HepG2 (cell line): Measurements from ENCODE around the gene AHCTF1. TPM values are rescaled to one million over a fixed set of nuclear protein-coding genes. Genes with fewer than 3 reads are reported as not detected.

Experiments
- ATAC-seq: fragments of 200-7000 bp; cut with Tn5 transposase; 3 replicates; pipeline ENCODE4 v1.9.1; 2020; ENCODE audit warnings: mild to moderate bottlenecking, moderate library complexity
- BruUV-seq: library from RNA; stranded (reverse); fragments of 400-500 nt; replicated peaks from 2 replicates; lab custom pipeline; 2021; lab: Mats Ljungman, UMichigan
- CTCF ChIA-PET: fragments of 300-600 bp; formaldehyde crosslinking; extraction: SDS; loops from one replicate; lab custom pipeline; 2021; ENCODE audit warnings: low total read pairs, inconsistent platforms, low intra/inter-chr PET ratio; lab: Yijun Ruan, JAX
- POLR2A ChIA-PET: fragments of 350-600 bp; sonication (Branson Sonifier 250); formaldehyde crosslinking; loops from one replicate; lab custom pipeline; 2020; ENCODE audit warnings: antibody characterized with exemption, inconsistent platforms; lab: Yijun Ruan, JAX
- DNase-seq: peaks from one replicate; pipeline ENCODE4 v3.0.0-alpha.2; 2015; ENCODE audit warnings: low spot score
- FAIRE-seq: peaks from 3 replicates; lab custom pipeline; 2011; peaks lifted over from hg19 to GRCh38; lab: Jason Lieb, UNC
- H2AFZ ChIP-seq: one replicate; pipeline ENCODE4 v1.6.1; 2011; ENCODE audit warnings: low read length, inconsistent platforms
- H3K27ac ChIP-seq: fragments of 300-600 bp; 3 replicates; pipeline ENCODE4 v1.8.0; 2011; ENCODE audit warnings: mixed run types, mild to moderate bottlenecking, mixed read lengths, low read length, inconsistent platforms; ENCODE audit not compliant: insufficient read depth; ENCODE audit errors: extremely low read length
- H3K27me3 ChIP-seq, 2 experiments: fragments of 200-600 bp in 1 of 2; 2 replicates in 1 of 2; 3 replicates in 1 of 2; pipeline versions ENCODE4 v1.6.0 to v1.8.0; 2011; ENCODE audit warnings: low read length in 2 of 2, mild to moderate bottlenecking in 2 of 2, moderate library complexity in 2 of 2, inconsistent platforms in 1 of 2; ENCODE audit not compliant: insufficient read depth in 2 of 2, control insufficient read depth in 1 of 2
- H3K36me3 ChIP-seq, 2 experiments: fragments of 200-600 bp in 1 of 2; replicated peaks in 1 of 2; 2 replicates in 1 of 2; 3 replicates in 1 of 2; pipeline versions ENCODE4 v1.5.1 to v1.8.0; 2011; ENCODE audit warnings: low read length in 2 of 2, inconsistent platforms in 1 of 2; ENCODE audit not compliant: insufficient read depth in 2 of 2, control insufficient read depth in 1 of 2
- H3K4me1 ChIP-seq: 2 replicates; pipeline ENCODE4 v1.5.1; 2012; ENCODE audit warnings: low read length, inconsistent platforms; ENCODE audit not compliant: insufficient read depth
- H3K4me2 ChIP-seq: 2 replicates; pipeline ENCODE4 v1.6.0; 2011; ENCODE audit warnings: low read depth, low read length, inconsistent platforms
- H3K4me3 ChIP-seq, 3 experiments: fragments of 200-600 bp in 1 of 3; sonication (generic), shearing (Covaris generic) in 1 of 3; replicated peaks in 1 of 3; 2 replicates each; pipeline ENCODE4 v1.5.1; 2011 to 2016; ENCODE audit warnings: low read length in 3 of 3, inconsistent platforms in 2 of 3, low read depth in 2 of 3, mild to moderate bottlenecking in 2 of 3, control low read depth in 1 of 3, mixed read lengths in 1 of 3; ENCODE audit not compliant: insufficient read depth in 1 of 3
- H3K79me2 ChIP-seq: one replicate; pipeline ENCODE4 v1.6.1; 2011; ENCODE audit warnings: low read length, inconsistent platforms; ENCODE audit not compliant: insufficient read depth
- H3K9ac ChIP-seq: 2 replicates; pipeline ENCODE4 v1.6.0; 2011; ENCODE audit warnings: mild to moderate bottlenecking, low read depth, low read length, inconsistent platforms; ENCODE audit not compliant: insufficient read depth
- H3K9me3 ChIP-seq: 2 replicates; pipeline ENCODE4 v1.5.1; 2012; ENCODE audit warnings: mild to moderate bottlenecking, low read length
- H4K20me1 ChIP-seq: 2 replicates; pipeline ENCODE4 v1.6.0; 2011; ENCODE audit warnings: inconsistent platforms, mild to moderate bottlenecking, low read length, moderate library complexity; ENCODE audit not compliant: insufficient read depth
- ATM ChIP-seq: fragments of 450-650 bp; IDR thresholded peaks from 2 replicates; pipeline ENCODE4 v1.7.1; 2017; ENCODE audit warnings: mild to moderate bottlenecking, borderline replicate concordance
- CHD2 ChIP-seq: IDR thresholded peaks from 2 replicates; pipeline ENCODE4 v1.6.1; 2011; ENCODE audit warnings: low read depth, low read length, improper control_type of control experiment
- KDM2A ChIP-seq: sonication (generic); formaldehyde crosslinking; IDR thresholded peaks from 2 replicates; pipeline ENCODE4 v1.4.0; 2020; ENCODE audit warnings: low read depth, missing genetic modification reagents, borderline replicate concordance
- MIER3 ChIP-seq: IDR thresholded peaks from 2 replicates; pipeline ENCODE4 v1.6.1; 2016; ENCODE audit warnings: missing compliant biosample characterization, borderline replicate concordance
- MIXL1 ChIP-seq: IDR thresholded peaks from 2 replicates; pipeline ENCODE4 v1.6.1; 2016
- MXI1 ChIP-seq: IDR thresholded peaks from 3 replicates; pipeline ENCODE4 v1.6.1; 2012; ENCODE audit warnings: low read depth, low read length, inconsistent platforms, borderline replicate concordance
- PAWR ChIP-seq: sonication (generic); formaldehyde crosslinking; IDR thresholded peaks from 2 replicates; pipeline ENCODE4 v1.4.0; 2020; ENCODE audit warnings: missing genetic modification reagents, mild to moderate bottlenecking, borderline replicate concordance
- RBFOX2 ChIP-seq: fragments of 200-400 bp; formaldehyde crosslinking; IDR thresholded peaks from 2 replicates; pipeline ENCODE4 v1.6.1; 2017; ENCODE audit warnings: low read depth, mild to moderate bottlenecking, low read length
- RXRA ChIP-seq: sonication (generic); formaldehyde crosslinking; IDR thresholded peaks from 2 replicates; pipeline ENCODE4 v1.5.1; 2020; ENCODE audit warnings: missing genetic modification reagents
- THAP11 ChIP-seq: IDR thresholded peaks from 2 replicates; pipeline ENCODE4 v1.6.1; 2016; ENCODE audit warnings: missing biosample characterization, missing genetic modification reagents
- ZBTB43 ChIP-seq: sonication (generic); formaldehyde crosslinking; conservative IDR thresholded peaks from 2 replicates; pipeline ENCODE4 v1.4.0; 2020; ENCODE audit warnings: missing genetic modification reagents
- ZBTB8A ChIP-seq: sonication (generic); formaldehyde crosslinking; IDR thresholded peaks from 2 replicates; pipeline ENCODE4 v1.4.0; 2020; ENCODE audit warnings: mild to moderate bottlenecking, low read depth, missing genetic modification reagents, borderline replicate concordance
- ZNF180 ChIP-seq: sonication (generic); formaldehyde crosslinking; IDR thresholded peaks from 2 replicates; pipeline ENCODE4 v1.4.0; 2020; ENCODE audit warnings: low read depth, missing genetic modification reagents, borderline replicate concordance
- ZNF772 ChIP-seq: sonication (generic); formaldehyde crosslinking; IDR thresholded peaks from 2 replicates; pipeline ENCODE4 v1.5.0; 2020; ENCODE audit warnings: mild to moderate bottlenecking, missing genetic modification reagents
- WGBS: methylation state at CpG from one replicate; pipeline ENCODE4 v1.1.6; 2017; ENCODE audit warnings: low lambda C conversion rate; 5-methylcytosine and 5-hydroxymethylcytosine counted together
- in situ Hi-C: cut with HindIII; loops from 2 replicates; pipeline ENCODE4 v1.10.0; 2017; ENCODE audit warnings: low pct_unique_long_range_greater_than_20kb; ENCODE audit not compliant: extremely low pct_ligation_motif_present
- intact Hi-C: fragments of 100-400 bp; cut with micrococcal nuclease; formaldehyde crosslinking; loops from one replicate; pipeline ENCODE4 v1.10.0; 2022; ENCODE audit not compliant: unreplicated experiment
- polyA plus RNA-seq, 8 experiments: library from polyadenylated mRNA; depleted of rRNA in 3 of 8; stranded (reverse) in 7 of 8; unstranded in 1 of 8; fragments of >200 nt; fragmentation: Illumina TruSeq in 4 of 8; extraction: Trizol in 4 of 8; gene quantifications; 2 replicates each; pipeline versions ENCODE4 v1.2.1 to v1.2.3, GENCODE V29; 2011 to 2016; ENCODE audit warnings: low read depth in 4 of 8, missing spikeins in 1 of 8, mixed read lengths in 1 of 8; ENCODE audit not compliant: insufficient read depth in 1 of 8
- total RNA-seq, 5 experiments: library from RNA; depleted of rRNA; stranded (reverse); fragments of >200 nt; fragmentation: Illumina TruSeq; extraction: Trizol; gene quantifications; 2 replicates each; pipeline ENCODE4 v1.2.3, GENCODE V29; 2016; ENCODE audit warnings: low read depth in 1 of 5
- TF ChIP-seq, protein P1 (sequence below): sonication (generic); formaldehyde crosslinking; IDR thresholded peaks from 2 replicates; pipeline ENCODE4 v1.4.0; 2020; ENCODE audit warnings: missing genetic modification reagents

Gene AHCTF1
- total and polyA plus RNA-seq, 2 of the 13 experiments (the other 11 are each of a cell fraction or from before 2014, with no cell fraction given) = 16.6 to 45.9 TPM

DNA sequence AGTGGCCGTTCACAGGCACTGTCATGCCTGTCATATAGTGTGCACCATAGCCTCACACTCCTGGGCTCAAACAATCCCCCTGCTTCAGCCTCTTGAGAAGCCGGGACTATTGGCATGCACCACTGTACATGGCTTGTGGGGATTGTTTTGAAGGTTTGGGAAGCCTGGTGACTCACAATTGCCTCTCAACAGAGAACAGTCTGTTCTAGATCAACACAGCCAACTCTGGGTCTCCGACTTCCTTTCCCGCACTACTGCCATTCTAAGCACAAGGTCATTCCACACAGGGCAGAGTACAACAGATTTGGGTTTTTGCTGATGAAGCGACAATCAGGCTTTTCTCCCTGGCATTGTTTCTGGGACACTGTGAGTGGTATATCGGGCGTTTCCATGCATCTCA, 15.5 kb upstream of the AHCTF1 start:
- Histone ChIP-seq H2AFZ (no peak overlapping the region), H4K20me1 (no peaks in the 10 kb centered on the region), H3K4me1 (peaks cover 19% of the 10 kb centered on the region), H3K79me2 (no peaks in the 10 kb centered on the region), H3K4me2 (peak overlapping the region; percentile 45; the same call in 1 of the 2 replicates), H3K9me3 (no peaks in the 10 kb centered on the region), H3K9ac (no peak overlapping the region), H3K4me3 (no peak overlapping the region), H3K36me3 (no peaks in the 10 kb centered on the region), H3K27ac (peak overlapping the region; percentile 43), H3K27me3 (no peaks in the 10 kb centered on the region)
- in situ Hi-C loops = no loop called here
- intact Hi-C loops = loop anchor here (1.0 kb wide), 1 partner anchor 40 kb away; no protein-coding TSS in a partner anchor
- ATAC-seq (peak; percentile 97), FAIRE-seq (no peak), DNase-seq (peak; percentile 92)
- POLR2A ChIA-PET = no interaction called here
- no TSS peak for BruUV-seq
- WGBS = 48% methylated on average over 7 of the region's 7 CpGs
- CTCF ChIA-PET = no interaction called here
- peak; percentile 24; the same call in 1 of the 2 replicates for TF ChIP-seq KDM2A (CRISPR knock-in tag)
- TF ChIP-seq CHD2 = no peak
- TF ChIP-seq ZBTB43 = no peak
- 0 out of 2 replicates have a peak, but pooled peaks have one; percentile 37 for TF ChIP-seq MIXL1 (CRISPR knock-in tag)
- TF ChIP-seq ZBTB8A = no peak
- no peak for TF ChIP-seq PAWR (CRISPR knock-in tag)
- TF ChIP-seq ATM = no peak
- TF ChIP-seq MIER3 (CRISPR knock-in tag) = peak; percentile 72; the same call in 1 of the 2 replicates
- TF ChIP-seq, protein P1, sequence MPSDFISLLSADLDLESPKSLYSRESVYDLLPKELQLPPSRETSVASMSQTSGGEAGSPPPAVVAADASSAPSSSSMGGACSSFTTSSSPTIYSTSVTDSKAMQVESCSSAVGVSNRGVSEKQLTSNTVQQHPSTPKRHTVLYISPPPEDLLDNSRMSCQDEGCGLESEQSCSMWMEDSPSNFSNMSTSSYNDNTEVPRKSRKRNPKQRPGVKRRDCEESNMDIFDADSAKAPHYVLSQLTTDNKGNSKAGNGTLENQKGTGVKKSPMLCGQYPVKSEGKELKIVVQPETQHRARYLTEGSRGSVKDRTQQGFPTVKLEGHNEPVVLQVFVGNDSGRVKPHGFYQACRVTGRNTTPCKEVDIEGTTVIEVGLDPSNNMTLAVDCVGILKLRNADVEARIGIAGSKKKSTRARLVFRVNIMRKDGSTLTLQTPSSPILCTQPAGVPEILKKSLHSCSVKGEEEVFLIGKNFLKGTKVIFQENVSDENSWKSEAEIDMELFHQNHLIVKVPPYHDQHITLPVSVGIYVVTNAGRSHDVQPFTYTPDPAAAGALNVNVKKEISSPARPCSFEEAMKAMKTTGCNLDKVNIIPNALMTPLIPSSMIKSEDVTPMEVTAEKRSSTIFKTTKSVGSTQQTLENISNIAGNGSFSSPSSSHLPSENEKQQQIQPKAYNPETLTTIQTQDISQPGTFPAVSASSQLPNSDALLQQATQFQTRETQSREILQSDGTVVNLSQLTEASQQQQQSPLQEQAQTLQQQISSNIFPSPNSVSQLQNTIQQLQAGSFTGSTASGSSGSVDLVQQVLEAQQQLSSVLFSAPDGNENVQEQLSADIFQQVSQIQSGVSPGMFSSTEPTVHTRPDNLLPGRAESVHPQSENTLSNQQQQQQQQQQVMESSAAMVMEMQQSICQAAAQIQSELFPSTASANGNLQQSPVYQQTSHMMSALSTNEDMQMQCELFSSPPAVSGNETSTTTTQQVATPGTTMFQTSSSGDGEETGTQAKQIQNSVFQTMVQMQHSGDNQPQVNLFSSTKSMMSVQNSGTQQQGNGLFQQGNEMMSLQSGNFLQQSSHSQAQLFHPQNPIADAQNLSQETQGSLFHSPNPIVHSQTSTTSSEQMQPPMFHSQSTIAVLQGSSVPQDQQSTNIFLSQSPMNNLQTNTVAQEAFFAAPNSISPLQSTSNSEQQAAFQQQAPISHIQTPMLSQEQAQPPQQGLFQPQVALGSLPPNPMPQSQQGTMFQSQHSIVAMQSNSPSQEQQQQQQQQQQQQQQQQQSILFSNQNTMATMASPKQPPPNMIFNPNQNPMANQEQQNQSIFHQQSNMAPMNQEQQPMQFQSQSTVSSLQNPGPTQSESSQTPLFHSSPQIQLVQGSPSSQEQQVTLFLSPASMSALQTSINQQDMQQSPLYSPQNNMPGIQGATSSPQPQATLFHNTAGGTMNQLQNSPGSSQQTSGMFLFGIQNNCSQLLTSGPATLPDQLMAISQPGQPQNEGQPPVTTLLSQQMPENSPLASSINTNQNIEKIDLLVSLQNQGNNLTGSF (CRISPR knock-in tag) = no peak
- TF ChIP-seq RBFOX2 = no peak
- TF ChIP-seq RXRA (CRISPR knock-in tag) = no peak; the same call in 1 of the 2 replicates
- TF ChIP-seq MXI1 = 0 out of 3 replicates have a peak, but pooled peaks have one; percentile 18
- TF ChIP-seq ZNF772 (CRISPR knock-in tag) = no peak
- peak; percentile 30; the same call in 1 of the 2 replicates for TF ChIP-seq THAP11 (CRISPR knock-in tag)
- TF ChIP-seq ZNF180 (CRISPR knock-in tag) = no peak
